SKM-1 (cell line): ENCODE data around the gene ILKAP.

Experiments used
- DNase-seq: peaks from one replicate; lab custom pipeline; 2025; ENCODE audit not compliant: unreplicated experiment; lab: John Stamatoyannopoulos, UW

ILKAP gene

GRCh38 chr2:238166391-238167343, 36.8 kb downstream of the ILKAP start:
- DNase-seq: no peak

- DNase-seq: no peak
Observed at GRCh38 chr2:238165288-238165921, 38.1 kb downstream of the ILKAP start.

- no peak for DNase-seq
Observed at GRCh38 chr2:238164906-238165287, 38.6 kb downstream of the ILKAP start.

- DNase-seq: no peak
Observed at GRCh38 chr2:238163481-238164198, 39.9 kb downstream of the ILKAP start.

GRCh38 chr2:238162846-238163441, 40.6 kb downstream of the ILKAP start:
- DNase-seq: no peak

- DNase-seq: no peak
Observed at GRCh38 chr2:238162251-238162845, 41.1 kb downstream of the ILKAP start.

- no peak for DNase-seq
Observed at GRCh38 chr2:238161291-238162051, 42.0 kb downstream of the ILKAP start.

GRCh38 chr2:238160206-238161129, 43.0 kb downstream of the ILKAP start:
- no peak for DNase-seq

GRCh38 chr2:238159661-238160205, 43.8 kb downstream of the ILKAP start:
- DNase-seq: no peak

- no peak for DNase-seq
Observed at GRCh38 chr2:238159071-238159539, 44.4 kb downstream of the ILKAP start.

- no peak for DNase-seq
Observed at GRCh38 chr2:238158509-238159070, 44.9 kb downstream of the ILKAP start, which contains the start of gene ERFE. TSS of gene ERFE (plus strand) at chr2:238158970. CDS start at chr2:238159008, 38 bp downstream.

GRCh38 chr2:238158018-238158508, 45.4 kb downstream of the ILKAP start:
- DNase-seq: no peak

- no peak for DNase-seq
Observed at GRCh38 chr2:238157506-238158017, 45.9 kb downstream of the ILKAP start.

GRCh38 chr2:238155761-238156694, 47.5 kb downstream of the ILKAP start:
- no peak for DNase-seq

GRCh38 chr2:238155051-238155760, 48.3 kb downstream of the ILKAP start:
- DNase-seq: no peak

- no peak for DNase-seq
Observed at GRCh38 chr2:238154570-238154969, 48.9 kb downstream of the ILKAP start.
